T-cell (primary cell): ENCODE results near the gene GAGE12C. TPM values are rescaled to one million over a fixed set of nuclear protein-coding genes. Genes with fewer than 3 reads are reported as not detected.
"Not testable (repeated sequence)": the region's sequence is repeated elsewhere in the genome, so short reads cannot be mapped to it uniquely, and the experiment has no call there.

Experiments
- ATAC-seq, 4 experiments: fragments of 200-7000 bp in 3 of 4; fragments of 150-1000 bp in 1 of 4; cut with Tn5 transposase; replicated peaks in 1 of 4; 1 replicate in 3 of 4; 2 replicates in 1 of 4; pipeline ENCODE4 v1.10.0; 2021; ENCODE audit warnings: moderate library complexity in 3 of 4, mild to moderate bottlenecking in 2 of 4, moderate number of reproducible peaks in 1 of 4
- CTCF ChIA-PET, 2 donors: fragments of 300-600 bp; sonication (Branson Sonifier 250); formaldehyde crosslinking; loops; one replicate each; lab custom pipeline; 2022; ENCODE audit warnings: antibody characterized with exemption in 2 of 2; lab: Charles Lee
- POLR2A ChIA-PET, 2 donors: fragments of 300-600 bp; sonication (Branson Sonifier 250); formaldehyde crosslinking; loops; one replicate each; lab custom pipeline; 2022; ENCODE audit warnings: antibody characterized with exemption in 2 of 2; lab: Charles Lee
- DNase-seq, 35 experiments: peaks; one replicate each; pipeline versions ENCODE4 v3.0.0 to v3.0.0-alpha.2; 2013 to 2023
- H3K27ac ChIP-seq: one replicate; pipeline ENCODE4 v1.5.1; 2013; ENCODE audit warnings: low read length
- H3K27me3 ChIP-seq, 2 experiments: replicated peaks in 1 of 2; 1 replicate in 1 of 2; 2 replicates in 1 of 2; pipeline versions ENCODE4 v1.6.1 to v1.7.0; 2013; ENCODE audit warnings: low read length in 1 of 2, mixed read lengths in 1 of 2; ENCODE audit not compliant: control insufficient read depth in 2 of 2, insufficient read depth in 2 of 2; ENCODE audit errors: extremely low read depth in 1 of 2
- H3K36me3 ChIP-seq, 2 donors: 1 replicate in 1 of 2; 2 replicates in 1 of 2; pipeline versions ENCODE4 v1.6.1 to v1.7.0; 2013; ENCODE audit warnings: low read length in 1 of 2; ENCODE audit not compliant: control insufficient read depth in 2 of 2, insufficient read depth in 1 of 2; ENCODE audit errors: extremely low read depth in 1 of 2
- H3K4me1 ChIP-seq, 2 experiments: 1 replicate in 1 of 2; 2 replicates in 1 of 2; pipeline versions ENCODE4 v1.6.1 to v1.7.0; 2013; ENCODE audit warnings: low read length in 2 of 2, mixed read lengths in 1 of 2; ENCODE audit not compliant: insufficient read depth in 2 of 2, control insufficient read depth in 1 of 2; ENCODE audit errors: extremely low read depth in 1 of 2
- H3K4me3 ChIP-seq, 2 donors: 1 replicate in 1 of 2; 2 replicates in 1 of 2; pipeline versions ENCODE4 v1.5.1 to v1.7.0; 2013; ENCODE audit warnings: mild to moderate bottlenecking in 2 of 2, low read length in 1 of 2, moderate library complexity in 1 of 2; ENCODE audit not compliant: control insufficient read depth in 1 of 2; ENCODE audit errors: extremely low read depth in 1 of 2
- H3K9me3 ChIP-seq: 2 replicates; pipeline ENCODE4 v1.7.0; 2013
- H3K27ac Mint-ChIP-seq, 2 donors: one replicate each; pipeline ENCODE4 v1.8.0; 2020 to 2021; ENCODE audit warnings: mild to moderate bottlenecking in 2 of 2, mixed read lengths in 2 of 2
- H3K27me3 Mint-ChIP-seq, 2 donors: one replicate each; pipeline ENCODE4 v1.8.0; 2021 to 2022; ENCODE audit warnings: mixed read lengths in 2 of 2
- H3K36me3 Mint-ChIP-seq: one replicate; pipeline ENCODE4 v1.8.0; 2021; ENCODE audit warnings: mixed read lengths
- H3K4me1 Mint-ChIP-seq, 3 donors: one replicate each; pipeline ENCODE4 v1.8.0; 2020 to 2022; ENCODE audit warnings: mixed read lengths in 3 of 3, mild to moderate bottlenecking in 1 of 3
- H3K4me3 Mint-ChIP-seq, 3 donors: one replicate each; pipeline ENCODE4 v1.8.0; 2020 to 2022; ENCODE audit warnings: mild to moderate bottlenecking in 3 of 3, mixed read lengths in 3 of 3, moderate library complexity in 3 of 3
- H3K9me3 Mint-ChIP-seq, 3 donors: one replicate each; pipeline ENCODE4 v1.8.0; 2020 to 2022; ENCODE audit warnings: mixed read lengths in 3 of 3
- WGBS: methylation state at CpG from one replicate; pipeline ENCODE4 v1.1.5; 2013; ENCODE audit warnings: missing lambda C conversion rate; ENCODE audit not compliant: insufficient coverage; 5-methylcytosine and 5-hydroxymethylcytosine counted together
- total RNA-seq, 35 experiments: library from RNA in 6 of 35; stranded (reverse) in 6 of 35; fragments of 120-200 nt in 1 of 35; gene quantifications; one replicate each; pipeline versions ENCODE4 v1.2.1 to v1.2.4 and lab custom pipeline; 2013 to 2026

Gene GAGE12C, protein sequence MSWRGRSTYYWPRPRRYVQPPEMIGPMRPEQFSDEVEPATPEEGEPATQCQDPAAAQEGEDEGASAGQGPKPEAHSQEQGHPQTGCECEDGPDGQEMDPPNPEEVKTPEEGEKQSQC
- total RNA-seq, result not detected
- total RNA-seq (2013), result not detected
- total RNA-seq (lab: John Stamatoyannopoulos, UW), result 0 reads per million in 29 experiments

DNA sequence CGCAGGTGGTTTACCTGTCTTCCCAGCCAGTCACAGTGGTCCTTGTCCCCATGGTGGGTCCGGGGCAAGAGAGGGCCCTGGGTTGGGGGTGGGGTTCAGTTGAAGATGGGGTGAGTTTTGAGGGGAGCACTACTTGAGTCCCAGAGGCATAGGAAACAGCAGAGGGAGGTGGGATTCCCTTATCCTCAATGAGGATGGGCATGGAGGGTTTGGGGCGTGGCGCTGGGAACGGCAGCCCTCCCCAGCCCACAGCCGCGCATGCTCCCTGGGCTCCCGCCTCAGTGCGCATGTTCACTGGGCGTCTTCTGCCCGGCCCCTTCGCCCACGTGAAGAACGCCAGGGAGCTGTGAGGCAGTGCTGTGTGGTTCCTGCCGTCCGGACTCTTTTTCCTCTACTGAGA lies at the start of gene GAGE12C:
TSS of gene GAGE12C (plus strand) at position 301 of the 400 bp plus-strand sequence. CDS start 1,155 bp downstream, outside the sequence.
- H3K4me1 ChIP-seq, H3K9me3 Mint-ChIP-seq, DNase-seq, H3K27me3 ChIP-seq, H3K9me3 ChIP-seq, H3K27ac Mint-ChIP-seq, CTCF ChIA-PET, ATAC-seq, H3K4me3 ChIP-seq, POLR2A ChIA-PET, H3K4me1 Mint-ChIP-seq, H3K4me3 Mint-ChIP-seq, H3K27me3 Mint-ChIP-seq, H3K36me3 ChIP-seq, H3K36me3 Mint-ChIP-seq, H3K27ac ChIP-seq: not testable (repeated sequence)
- no CpG with 5 or more reads among the region's 16 CpGs for WGBS

DNA sequence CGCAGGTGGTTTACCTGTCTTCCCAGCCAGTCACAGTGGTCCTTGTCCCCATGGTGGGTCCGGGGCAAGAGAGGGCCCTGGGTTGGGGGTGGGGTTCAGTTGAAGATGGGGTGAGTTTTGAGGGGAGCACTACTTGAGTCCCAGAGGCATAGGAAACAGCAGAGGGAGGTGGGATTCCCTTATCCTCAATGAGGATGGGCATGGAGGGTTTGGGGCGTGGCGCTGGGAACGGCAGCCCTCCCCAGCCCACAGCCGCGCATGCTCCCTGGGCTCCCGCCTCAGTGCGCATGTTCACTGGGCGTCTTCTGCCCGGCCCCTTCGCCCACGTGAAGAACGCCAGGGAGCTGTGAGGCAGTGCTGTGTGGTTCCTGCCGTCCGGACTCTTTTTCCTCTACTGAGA lies 9.5 kb downstream of the GAGE12C start, which contains the start of gene GAGE12D:
TSS of gene GAGE12D (plus strand) at position 301 of the 400 bp plus-strand sequence. CDS start 1,155 bp downstream, outside the sequence.
- WGBS, result no CpG with 5 or more reads among the region's 16 CpGs
- H3K27ac Mint-ChIP-seq, H3K9me3 ChIP-seq, H3K27ac ChIP-seq, CTCF ChIA-PET, H3K4me1 ChIP-seq, H3K36me3 Mint-ChIP-seq, POLR2A ChIA-PET, H3K4me3 Mint-ChIP-seq, H3K9me3 Mint-ChIP-seq, H3K4me1 Mint-ChIP-seq, ATAC-seq, H3K27me3 ChIP-seq, H3K4me3 ChIP-seq, H3K27me3 Mint-ChIP-seq, DNase-seq, H3K36me3 ChIP-seq: not testable (repeated sequence)

DNA sequence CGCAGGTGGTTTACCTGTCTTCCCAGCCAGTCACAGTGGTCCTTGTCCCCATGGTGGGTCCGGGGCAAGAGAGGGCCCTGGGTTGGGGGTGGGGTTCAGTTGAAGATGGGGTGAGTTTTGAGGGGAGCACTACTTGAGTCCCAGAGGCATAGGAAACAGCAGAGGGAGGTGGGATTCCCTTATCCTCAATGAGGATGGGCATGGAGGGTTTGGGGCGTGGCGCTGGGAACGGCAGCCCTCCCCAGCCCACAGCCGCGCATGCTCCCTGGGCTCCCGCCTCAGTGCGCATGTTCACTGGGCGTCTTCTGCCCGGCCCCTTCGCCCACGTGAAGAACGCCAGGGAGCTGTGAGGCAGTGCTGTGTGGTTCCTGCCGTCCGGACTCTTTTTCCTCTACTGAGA lies 19.0 kb downstream of the GAGE12C start, which contains the start of gene GAGE12E:
TSS of gene GAGE12E (plus strand) at position 301 of the 400 bp plus-strand sequence. CDS start 1,155 bp downstream, outside the sequence.
- CTCF ChIA-PET, H3K4me3 ChIP-seq, H3K4me1 ChIP-seq, H3K36me3 ChIP-seq, DNase-seq, POLR2A ChIA-PET, H3K27me3 ChIP-seq, ATAC-seq, H3K4me3 Mint-ChIP-seq, H3K4me1 Mint-ChIP-seq, H3K27ac Mint-ChIP-seq, H3K9me3 ChIP-seq, H3K9me3 Mint-ChIP-seq, H3K27me3 Mint-ChIP-seq, H3K27ac ChIP-seq, H3K36me3 Mint-ChIP-seq: not testable (repeated sequence)
- no CpG with 5 or more reads among the region's 16 CpGs for WGBS

DNA sequence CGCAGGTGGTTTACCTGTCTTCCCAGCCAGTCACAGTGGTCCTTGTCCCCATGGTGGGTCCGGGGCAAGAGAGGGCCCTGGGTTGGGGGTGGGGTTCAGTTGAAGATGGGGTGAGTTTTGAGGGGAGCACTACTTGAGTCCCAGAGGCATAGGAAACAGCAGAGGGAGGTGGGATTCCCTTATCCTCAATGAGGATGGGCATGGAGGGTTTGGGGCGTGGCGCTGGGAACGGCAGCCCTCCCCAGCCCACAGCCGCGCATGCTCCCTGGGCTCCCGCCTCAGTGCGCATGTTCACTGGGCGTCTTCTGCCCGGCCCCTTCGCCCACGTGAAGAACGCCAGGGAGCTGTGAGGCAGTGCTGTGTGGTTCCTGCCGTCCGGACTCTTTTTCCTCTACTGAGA lies 28.6 kb downstream of the GAGE12C start, which contains the start of gene GAGE12F:
TSS of gene GAGE12F (plus strand) at position 301 of the 400 bp plus-strand sequence. CDS start 1,155 bp downstream, outside the sequence.
- WGBS, result no CpG with 5 or more reads among the region's 16 CpGs
- H3K27ac ChIP-seq, H3K4me3 Mint-ChIP-seq, DNase-seq, H3K36me3 ChIP-seq, H3K27me3 ChIP-seq, H3K27ac Mint-ChIP-seq, H3K4me1 Mint-ChIP-seq, POLR2A ChIA-PET, H3K27me3 Mint-ChIP-seq, H3K4me3 ChIP-seq, H3K4me1 ChIP-seq, H3K36me3 Mint-ChIP-seq, ATAC-seq, CTCF ChIA-PET, H3K9me3 Mint-ChIP-seq, H3K9me3 ChIP-seq: not testable (repeated sequence)

DNA sequence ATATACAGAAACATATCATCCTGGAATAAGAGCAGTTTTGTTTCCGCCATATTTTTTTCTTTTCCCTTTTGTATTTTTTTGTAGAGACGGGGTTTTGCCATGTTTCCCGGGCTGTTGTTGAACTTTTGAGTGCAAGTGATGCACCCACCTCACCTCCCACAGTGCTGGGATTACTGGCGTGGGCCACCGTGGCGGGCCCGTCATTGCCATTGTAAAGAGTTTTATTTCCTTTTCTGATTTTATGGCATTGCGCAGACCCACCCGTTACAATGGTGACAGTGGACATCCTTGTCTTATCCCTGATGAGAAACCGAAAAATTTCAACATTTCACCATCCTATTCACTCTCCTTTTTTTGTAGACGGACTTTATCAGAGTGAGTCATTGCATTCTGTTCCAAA lies 36.8 kb downstream of the GAGE12C start:
- H3K36me3 ChIP-seq, H3K4me3 Mint-ChIP-seq, H3K4me1 ChIP-seq, H3K36me3 Mint-ChIP-seq, H3K4me3 ChIP-seq, H3K9me3 ChIP-seq, H3K27me3 ChIP-seq, ATAC-seq, POLR2A ChIA-PET, DNase-seq, CTCF ChIA-PET, H3K27ac ChIP-seq, H3K27me3 Mint-ChIP-seq, H3K27ac Mint-ChIP-seq, H3K4me1 Mint-ChIP-seq, H3K9me3 Mint-ChIP-seq: not testable (repeated sequence)
- no CpG with 5 or more reads among the region's 11 CpGs for WGBS

DNA sequence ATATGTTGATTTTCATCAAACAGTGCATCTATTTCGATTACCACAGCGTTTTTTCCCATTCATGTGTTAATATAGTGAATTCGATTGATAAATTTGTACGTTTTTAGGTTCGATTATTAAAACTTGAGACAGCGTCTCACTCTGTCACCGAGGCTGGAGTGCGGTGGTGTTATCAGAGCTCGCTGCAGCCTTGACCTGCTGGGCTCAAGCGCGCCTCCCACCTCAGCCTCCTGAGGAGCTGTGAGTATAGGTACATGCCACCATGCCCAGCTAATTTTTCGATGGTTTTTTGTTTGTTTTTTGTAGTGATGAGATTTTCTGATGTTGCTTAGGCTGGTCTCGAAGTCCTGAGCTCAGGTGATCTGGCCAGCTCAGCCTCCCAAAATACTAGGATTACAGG lies 37.2 kb downstream of the GAGE12C start:
- ATAC-seq, CTCF ChIA-PET, H3K36me3 Mint-ChIP-seq, H3K4me3 Mint-ChIP-seq, POLR2A ChIA-PET, H3K9me3 ChIP-seq, H3K4me1 Mint-ChIP-seq, H3K27ac Mint-ChIP-seq, H3K4me3 ChIP-seq, H3K4me1 ChIP-seq, DNase-seq, H3K9me3 Mint-ChIP-seq, H3K27me3 ChIP-seq, H3K27ac ChIP-seq, H3K27me3 Mint-ChIP-seq, H3K36me3 ChIP-seq: not testable (repeated sequence)
- no CpG with 5 or more reads among the region's 13 CpGs for WGBS

DNA sequence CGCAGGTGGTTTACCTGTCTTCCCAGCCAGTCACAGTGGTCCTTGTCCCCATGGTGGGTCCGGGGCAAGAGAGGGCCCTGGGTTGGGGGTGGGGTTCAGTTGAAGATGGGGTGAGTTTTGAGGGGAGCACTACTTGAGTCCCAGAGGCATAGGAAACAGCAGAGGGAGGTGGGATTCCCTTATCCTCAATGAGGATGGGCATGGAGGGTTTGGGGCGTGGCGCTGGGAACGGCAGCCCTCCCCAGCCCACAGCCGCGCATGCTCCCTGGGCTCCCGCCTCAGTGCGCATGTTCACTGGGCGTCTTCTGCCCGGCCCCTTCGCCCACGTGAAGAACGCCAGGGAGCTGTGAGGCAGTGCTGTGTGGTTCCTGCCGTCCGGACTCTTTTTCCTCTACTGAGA lies 38.1 kb downstream of the GAGE12C start, which contains the start of gene GAGE12G:
TSS of gene GAGE12G (plus strand) at position 301 of the 400 bp plus-strand sequence. CDS start 1,155 bp downstream, outside the sequence.
- CTCF ChIA-PET, H3K4me1 ChIP-seq, H3K4me3 Mint-ChIP-seq, H3K9me3 ChIP-seq, H3K27ac ChIP-seq, H3K27ac Mint-ChIP-seq, H3K36me3 Mint-ChIP-seq, H3K4me1 Mint-ChIP-seq, H3K36me3 ChIP-seq, H3K4me3 ChIP-seq, H3K27me3 ChIP-seq, ATAC-seq, H3K9me3 Mint-ChIP-seq, H3K27me3 Mint-ChIP-seq, DNase-seq, POLR2A ChIA-PET: not testable (repeated sequence)
- WGBS, result no CpG with 5 or more reads among the region's 16 CpGs
